Fibroblast of lung (primary cell): ENCODE results near the gene GDF11. TPM values are rescaled to one million over a fixed set of nuclear protein-coding genes. Genes with fewer than 3 reads are reported as not detected.

ENCODE experiments used
- DNase-seq, 2 donors: peaks; one replicate each; pipeline versions ENCODE4 v3.0.0 to v3.0.0-alpha.2; 2010; ENCODE audit warnings: low read depth in 2 of 2
- H2AFZ ChIP-seq: 2 replicates; pipeline ENCODE4 v1.5.1; 2012; ENCODE audit warnings: low read length, control low read depth, inconsistent platforms
- H3K27ac ChIP-seq: 2 replicates; pipeline ENCODE4 v1.5.1; 2011; ENCODE audit warnings: low read length, control low read depth; ENCODE audit not compliant: insufficient read depth
- H3K27me3 ChIP-seq: 2 replicates; pipeline ENCODE4 v1.5.1; 2011; ENCODE audit warnings: mild to moderate bottlenecking, low read length; ENCODE audit not compliant: control insufficient read depth, insufficient read depth
- H3K36me3 ChIP-seq: 2 replicates; pipeline ENCODE4 v1.5.1; 2011; ENCODE audit warnings: low read length; ENCODE audit not compliant: control insufficient read depth, insufficient read depth
- H3K4me1 ChIP-seq: 2 replicates; pipeline ENCODE4 v1.5.1; 2011; ENCODE audit warnings: low read length; ENCODE audit not compliant: control insufficient read depth, insufficient read depth; ENCODE audit errors: extremely low read depth
- H3K4me2 ChIP-seq: 2 replicates; pipeline ENCODE4 v1.5.1; 2011; ENCODE audit warnings: low read length, control low read depth; ENCODE audit not compliant: insufficient read depth; ENCODE audit errors: extremely low read depth
- H3K4me3 ChIP-seq, 4 experiments: fragments of 200-600 bp in 1 of 4; sonication (generic) in 1 of 4; replicated peaks in 1 of 4; 2 replicates each; pipeline ENCODE4 v1.5.1; 2011 to 2016; ENCODE audit warnings: low read length in 4 of 4, low read depth in 3 of 4, mild to moderate bottlenecking in 3 of 4, control low read depth in 2 of 4, inconsistent platforms in 1 of 4, mixed read lengths in 1 of 4; ENCODE audit not compliant: insufficient read depth in 1 of 4; ENCODE audit errors: control extremely low read depth in 1 of 4
- H3K79me2 ChIP-seq: 2 replicates; pipeline ENCODE4 v1.5.1; 2012; ENCODE audit warnings: mild to moderate bottlenecking, low read length, inconsistent platforms; ENCODE audit not compliant: control insufficient read depth, insufficient read depth
- H3K9ac ChIP-seq: 2 replicates; pipeline ENCODE4 v1.5.1; 2011; ENCODE audit warnings: mild to moderate bottlenecking, low read length, control low read depth; ENCODE audit not compliant: insufficient read depth
- H3K9me3 ChIP-seq: 2 replicates; pipeline ENCODE4 v1.5.1; 2012; ENCODE audit warnings: low read depth, low read length; ENCODE audit not compliant: control insufficient read depth, insufficient read depth
- H4K20me1 ChIP-seq: 2 replicates; pipeline ENCODE4 v1.5.1; 2011; ENCODE audit warnings: low read length; ENCODE audit not compliant: control insufficient read depth, insufficient read depth; ENCODE audit errors: extremely low read depth
- CTCF ChIP-seq, 2 donors: IDR thresholded peaks in 1 of 2; conservative IDR thresholded peaks in 1 of 2; 1 replicate in 1 of 2; 2 replicates in 1 of 2; pipeline ENCODE4 v1.5.1; 2011 to 2012; ENCODE audit warnings: low read length in 2 of 2, control low read depth in 1 of 2, inconsistent platforms in 1 of 2, low read depth in 1 of 2, mild to moderate bottlenecking in 1 of 2
- EZH2 ChIP-seq: IDR thresholded peaks from 2 replicates; pipeline ENCODE4 v1.5.1; 2012; ENCODE audit warnings: low read length, control low read depth, mild to moderate bottlenecking; ENCODE audit errors: missing control alignments
- polyA plus RNA-seq, 2 donors: library from polyadenylated mRNA; depleted of rRNA in 1 of 2; stranded (reverse) in 1 of 2; unstranded in 1 of 2; fragments of >200 nt; gene quantifications; 2 replicates each; pipeline ENCODE4 v1.2.1, GENCODE V29; 2011 to 2012; ENCODE audit warnings: missing spikeins in 1 of 2
- total RNA-seq: library from RNA; depleted of rRNA; stranded (reverse); fragments of >200 nt; gene quantifications from 2 replicates; pipeline ENCODE4 v1.2.1, GENCODE V29; 2014

GDF11 gene
- total and polyA plus RNA-seq, 2 donors (not counting 1 experiment from before 2014, with no cell fraction given): 4.3 to 9.4 TPM

GRCh38 chr12:55737581-55738122 lies 5.3 kb upstream of the GDF11 start:
- TF ChIP-seq CTCF (conservative IDR thresholded peaks at IDR 0.05 in 1 of 2, IDR thresholded peaks at IDR 0.05 in 1 of 2; ENCODE audit: low read depth in 1 of 2, low read length in 2 of 2) (peak in 1 of 2 donors; percentile 0), EZH2 (no peak)
- Histone ChIP-seq H2AFZ (peak overlapping the region; percentile 68), H4K20me1 (no peaks in the 10 kb centered on the region), H3K4me1 (peaks cover 9% of the 10 kb centered on the region), H3K27me3 (no peaks in the 10 kb centered on the region), H3K27ac (peak overlapping the region; percentile 55), H3K9ac (peak overlapping the region; percentile 16), H3K36me3 (no peaks in the 10 kb centered on the region), H3K9me3 (no peaks in the 10 kb centered on the region), H3K79me2 (no peaks in the 10 kb centered on the region), H3K4me2 (peak overlapping the region; percentile 86), H3K4me3 (peak overlapping the region; percentile 20 to 90 (median 64))
- no peak for DNase-seq

DNA sequence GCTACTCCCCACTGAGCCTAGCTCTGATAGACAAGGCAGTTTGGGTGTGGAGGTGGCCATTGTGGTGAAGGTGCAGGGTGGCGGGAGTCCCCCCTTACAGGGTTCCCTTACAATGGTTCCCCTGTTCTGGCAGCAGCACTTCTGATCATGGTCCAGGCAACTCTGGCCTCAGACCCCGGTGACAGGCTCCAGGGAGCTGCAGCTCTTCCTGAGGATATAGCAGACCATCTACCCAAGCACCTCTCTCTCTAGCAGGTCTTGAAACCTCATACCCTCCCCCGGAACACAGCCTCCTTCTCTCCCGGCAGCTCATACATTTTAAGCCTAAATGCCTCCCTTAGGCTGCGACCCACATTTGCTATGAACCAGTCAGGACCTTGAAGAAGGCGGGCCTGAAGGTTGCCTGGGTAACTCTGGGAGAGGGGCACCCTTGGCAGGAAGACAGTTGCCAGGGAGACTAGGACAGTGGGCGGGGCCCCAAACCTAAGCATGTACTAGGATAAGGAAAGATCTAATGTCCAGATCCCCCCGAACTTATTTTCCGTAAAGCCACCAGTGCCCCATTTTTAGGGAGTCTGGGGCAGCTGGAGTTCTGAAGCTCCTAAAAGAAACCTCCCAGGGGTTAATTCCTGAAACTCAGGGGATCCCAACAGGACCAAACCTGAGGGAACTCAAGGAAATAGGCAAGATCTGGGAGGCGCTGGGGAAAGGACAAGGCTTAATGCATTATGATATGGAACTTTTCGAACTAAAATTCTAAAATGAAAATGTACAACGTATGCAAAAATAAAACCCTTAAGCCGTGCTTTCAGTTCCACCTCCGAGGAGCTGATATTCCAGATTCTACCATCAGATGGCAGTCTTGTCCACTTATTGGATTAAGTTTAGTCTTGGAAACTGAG lies 4.5 kb upstream of the GDF11 start:
- Histone ChIP-seq H3K9ac (peak overlapping the region; percentile 33), H3K4me3 (peak overlapping the region; percentile 58 to 90 (median 64)), H3K36me3 (no peaks in the 10 kb centered on the region), H3K9me3 (no peaks in the 10 kb centered on the region), H2AFZ (peak overlapping the region; percentile 68), H3K27ac (peak overlapping the region; percentile 55), H3K27me3 (no peaks in the 10 kb centered on the region), H3K4me1 (peaks cover 9% of the 10 kb centered on the region), H3K4me2 (peak overlapping the region; percentile 86), H4K20me1 (no peaks in the 10 kb centered on the region), H3K79me2 (no peaks in the 10 kb centered on the region)
- TF ChIP-seq EZH2 (no peak), CTCF (conservative IDR thresholded peaks at IDR 0.05 in 1 of 2, IDR thresholded peaks at IDR 0.05 in 1 of 2; ENCODE audit: low read depth in 1 of 2, low read length in 2 of 2) (peak; percentile 69 to 81)
- peak; percentile 86 to 91 for DNase-seq

DNA sequence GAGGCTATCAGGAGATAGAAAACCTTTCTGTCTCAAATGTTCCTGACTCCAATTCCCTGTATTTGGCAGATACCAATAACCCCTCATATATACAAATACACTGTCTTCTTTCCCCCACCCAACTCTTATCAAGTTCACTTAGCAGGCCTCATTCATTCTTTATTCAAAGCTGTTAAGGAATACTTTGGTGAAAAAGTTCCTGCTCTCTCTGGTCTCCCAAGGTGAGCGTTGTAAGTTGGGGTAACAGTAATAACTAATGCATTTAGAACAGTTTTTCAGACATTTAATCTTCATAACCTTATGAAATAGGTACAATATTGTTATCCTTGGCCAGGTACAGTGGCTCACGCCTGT lies 3.9 kb upstream of the GDF11 start:
- H3K4me1 ChIP-seq: peaks cover 9% of the 10 kb centered on the region
- H3K79me2 ChIP-seq: no peaks in the 10 kb centered on the region
- TF ChIP-seq CTCF (conservative IDR thresholded peaks at IDR 0.05 in 1 of 2, IDR thresholded peaks at IDR 0.05 in 1 of 2; ENCODE audit: low read depth in 1 of 2, low read length in 2 of 2) (no peak), EZH2 (no peak)
- H2AFZ ChIP-seq: no peak overlapping the region
- no peaks in the 10 kb centered on the region for H3K27me3 ChIP-seq
- no peak overlapping the region for H3K27ac ChIP-seq
- DNase-seq: no peak
- H3K4me2 ChIP-seq: no peak overlapping the region
- H3K36me3 ChIP-seq: no peaks in the 10 kb centered on the region
- no peaks in the 10 kb centered on the region for H3K9me3 ChIP-seq
- H4K20me1 ChIP-seq: no peaks in the 10 kb centered on the region
- no peak overlapping the region for H3K9ac ChIP-seq
- H3K4me3 ChIP-seq: peak overlapping the region in 1 of 4 experiments; percentile 90
